ENCODE measurements around the gene SLC37A1.

Gene SLC37A1

DNA sequence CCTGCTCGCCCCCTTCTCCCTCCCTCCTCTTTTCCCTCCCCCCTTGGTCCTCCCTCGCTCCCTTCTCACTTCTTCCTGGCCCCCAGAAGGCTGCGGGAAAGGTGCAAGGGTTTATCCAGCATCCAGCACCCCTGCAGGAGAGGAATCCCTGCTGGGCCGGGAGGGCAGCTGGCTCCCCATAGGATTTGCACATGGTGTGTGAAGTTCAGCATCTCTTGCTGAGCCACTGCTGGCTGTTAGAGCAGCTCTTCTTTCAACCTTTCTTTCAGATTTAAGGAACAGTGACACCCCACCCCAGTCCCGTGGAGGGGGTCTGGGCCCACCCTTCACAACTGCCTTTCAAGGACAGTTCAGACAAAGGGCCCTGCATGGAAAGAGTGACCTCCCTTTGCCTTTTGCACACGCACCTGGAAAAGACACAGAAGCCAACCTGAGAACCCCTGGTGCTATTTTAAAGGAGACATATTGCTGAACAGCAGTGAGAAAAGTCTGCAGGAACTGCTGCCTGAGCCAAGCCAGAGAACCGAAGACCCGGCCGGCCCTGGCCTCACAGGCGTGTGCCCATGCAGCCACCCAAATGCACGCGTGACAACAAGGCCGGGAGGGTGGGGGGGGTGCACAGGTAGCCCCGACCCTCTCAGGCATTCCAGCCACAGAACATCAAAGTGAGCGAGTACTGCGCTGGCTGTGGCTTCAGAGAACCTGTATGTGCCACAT, 66.6 kb downstream of the SLC37A1 start:
- no peak for DNase-seq

DNA sequence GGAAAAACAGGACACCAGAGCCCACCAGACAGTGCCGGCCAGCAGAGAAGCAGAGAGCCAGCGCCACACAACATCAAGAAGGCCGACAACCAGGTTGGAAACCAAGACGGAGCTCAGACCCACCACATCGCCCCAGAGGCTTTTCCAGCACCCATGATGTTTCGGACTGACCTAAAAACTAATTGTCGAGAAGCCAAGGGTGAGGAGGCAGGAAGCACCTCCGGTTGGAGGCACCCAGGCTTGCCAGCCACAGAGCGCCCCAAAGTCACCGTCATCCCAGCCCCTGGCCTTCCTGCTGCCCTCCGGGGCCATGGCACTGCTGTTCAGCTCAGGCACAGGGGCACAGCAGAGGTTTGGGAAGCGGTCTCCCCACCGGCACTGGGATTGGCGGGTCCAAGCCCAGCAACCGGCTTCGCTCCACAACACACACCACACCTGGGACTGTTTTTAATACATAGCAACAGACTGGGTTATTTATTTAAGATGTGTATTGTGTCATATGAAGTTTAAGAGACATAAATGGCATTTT, 67.2 kb downstream of the SLC37A1 start:
- DNase-seq = no peak

DNA sequence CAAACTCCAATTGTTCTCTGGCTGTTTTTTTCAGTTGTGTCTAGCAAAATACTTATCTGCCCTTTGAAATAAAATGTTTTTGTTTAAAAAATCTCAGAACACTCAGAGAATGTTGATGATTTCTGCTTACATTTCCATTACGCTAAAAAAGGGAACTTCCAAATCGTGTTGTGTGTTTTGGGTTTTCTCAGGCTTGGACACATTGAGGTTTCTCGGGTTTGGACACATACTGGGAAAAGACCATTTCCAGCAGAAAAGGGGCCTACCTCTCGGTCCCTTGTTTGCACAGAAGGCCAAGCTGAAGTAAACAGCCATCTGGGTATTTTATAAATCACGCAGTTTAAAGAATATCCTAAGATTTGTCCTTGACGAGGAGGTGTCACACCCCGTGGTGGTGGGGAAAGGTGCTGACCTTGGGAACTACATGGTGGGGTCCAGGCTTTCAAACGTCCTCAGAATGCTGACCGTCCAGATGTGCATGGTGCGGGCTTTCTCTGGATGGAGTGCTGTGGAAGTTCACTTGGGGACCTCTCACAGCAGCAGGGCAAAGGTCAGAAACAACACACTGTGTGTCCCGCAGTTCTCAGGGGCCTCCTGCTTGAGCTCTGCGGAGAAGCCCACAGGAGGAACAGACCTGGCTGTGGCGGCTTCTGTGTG, 67.8 kb downstream of the SLC37A1 start:
- DNase-seq = no peak

DNA sequence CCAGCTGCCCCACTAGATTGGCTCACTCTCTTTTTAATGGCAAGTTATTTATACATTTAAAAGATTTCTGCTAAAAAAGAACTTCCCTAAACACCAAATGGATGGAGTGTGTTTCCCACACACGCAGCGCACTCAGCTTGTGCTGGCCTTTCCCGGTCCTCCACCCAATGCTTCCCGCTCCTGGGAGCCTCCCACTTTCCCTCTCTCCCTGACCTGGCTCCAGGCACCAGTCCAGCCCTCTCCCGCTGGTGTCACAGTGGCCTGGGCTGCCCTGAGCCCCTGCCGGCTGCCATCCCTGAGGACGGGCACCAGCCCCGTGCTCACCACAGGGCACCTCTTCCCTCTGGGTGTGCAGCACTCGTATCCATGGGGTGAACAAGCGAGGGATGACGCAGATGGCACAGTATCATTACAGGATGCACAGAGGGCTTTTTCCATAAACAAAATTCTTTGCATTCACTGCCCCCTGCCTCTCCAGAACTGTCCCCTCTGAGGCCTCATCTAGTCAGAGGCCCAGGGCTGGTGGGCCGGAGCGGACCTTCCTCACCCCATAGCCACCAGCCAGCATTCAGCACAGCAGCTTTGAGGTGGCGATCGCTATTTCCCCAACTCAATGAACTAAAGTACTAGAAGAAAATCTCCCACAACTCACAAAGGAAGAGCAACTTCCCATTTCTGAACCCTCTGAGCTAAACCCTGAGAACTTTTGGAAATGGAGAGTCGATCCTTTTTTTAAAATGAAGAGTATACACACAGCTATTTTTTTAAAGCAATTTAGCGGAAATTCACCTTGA, 68.5 kb downstream of the SLC37A1 start:
- DNase-seq = no peak

DNA sequence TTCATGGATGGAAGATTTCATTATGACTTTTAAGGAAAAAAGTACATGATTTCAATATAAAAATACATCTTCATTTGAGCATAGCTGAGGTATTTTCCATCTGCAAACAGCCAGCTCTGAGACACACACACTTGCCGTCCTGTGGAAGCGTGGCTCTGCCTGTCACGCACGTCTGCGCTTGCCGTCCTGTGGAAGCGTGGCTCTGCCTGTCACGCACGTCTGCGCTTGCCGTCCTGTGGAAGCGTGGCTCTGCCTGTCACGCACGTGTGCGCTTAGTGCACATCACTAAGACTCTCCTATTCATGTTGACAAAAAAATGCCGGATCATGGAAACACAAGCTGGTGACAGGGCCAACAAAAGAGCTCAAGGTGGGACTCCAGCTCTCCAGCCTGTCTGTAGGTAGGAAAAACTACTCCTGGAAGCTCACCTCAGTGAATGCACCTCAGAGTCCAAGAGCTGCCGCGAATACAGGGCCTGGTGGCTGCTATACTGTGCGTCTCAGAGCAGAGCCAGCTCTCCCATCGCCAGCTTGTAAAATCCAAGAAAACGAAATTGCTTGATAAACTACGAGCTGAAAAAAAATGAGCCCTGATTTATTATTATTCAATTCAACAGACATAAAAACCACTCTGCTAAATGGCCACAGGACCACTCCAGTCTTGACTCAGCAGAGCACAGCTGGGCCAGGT, 69.3 kb downstream of the SLC37A1 start:
- DNase-seq = no peak

DNA sequence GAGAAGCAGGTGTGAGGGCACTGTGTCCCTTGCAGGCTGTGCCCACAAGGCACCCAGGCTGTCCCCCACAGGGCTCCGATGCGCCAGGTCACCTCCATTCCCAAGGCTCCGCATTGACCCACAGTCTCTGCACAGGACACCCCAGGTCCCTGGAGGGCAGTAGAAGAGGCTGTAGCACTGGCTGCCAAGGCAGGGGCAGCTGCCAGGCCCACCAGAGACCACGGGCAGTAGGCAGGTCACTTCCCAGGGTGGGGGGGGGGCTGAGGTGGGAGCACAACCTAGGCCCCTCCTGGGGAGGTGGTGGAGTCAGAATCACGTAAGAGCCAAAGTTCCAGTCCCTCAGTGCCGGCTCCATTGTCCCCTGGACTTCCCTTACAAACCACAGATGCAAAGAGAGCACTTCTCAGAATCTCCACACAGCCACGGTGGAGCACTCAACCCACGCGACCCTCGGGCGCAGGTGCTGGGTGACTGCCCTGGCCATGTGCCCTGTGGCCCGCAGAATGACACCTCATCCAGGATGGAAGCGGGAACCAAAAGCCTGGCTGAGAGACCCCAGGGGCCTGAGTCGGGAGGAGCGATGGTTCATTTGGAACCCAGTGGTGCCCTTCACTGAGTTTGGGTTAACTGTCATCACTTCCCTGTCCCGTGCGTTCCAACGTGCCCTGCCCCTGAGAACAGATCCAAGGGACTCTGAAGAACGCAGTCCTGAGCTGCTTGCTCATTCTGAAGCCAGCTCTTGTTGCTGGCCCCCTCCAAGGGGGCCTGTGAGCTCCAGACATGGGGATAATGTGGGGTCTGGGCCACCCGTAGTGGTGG, 70.0 kb downstream of the SLC37A1 start:
- DNase-seq = no peak

DNA sequence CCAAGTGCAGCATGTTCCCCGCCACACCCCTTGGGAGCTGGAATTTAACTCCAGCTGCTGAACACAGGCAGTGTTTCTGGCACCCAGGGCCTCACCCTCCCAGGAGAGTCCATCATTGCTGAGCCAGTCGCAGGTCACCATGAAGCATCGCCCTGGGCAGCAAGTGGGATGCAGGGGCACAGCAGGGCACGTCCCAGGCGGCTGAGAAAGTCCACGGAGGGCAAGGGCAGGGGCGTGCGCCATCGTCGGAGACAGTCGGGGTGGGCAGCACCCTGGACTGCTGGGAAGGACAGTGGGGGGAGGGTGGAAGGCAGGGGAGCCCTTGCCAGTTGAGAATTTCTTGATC, 70.6 kb downstream of the SLC37A1 start:
- DNase-seq = no peak

DNA sequence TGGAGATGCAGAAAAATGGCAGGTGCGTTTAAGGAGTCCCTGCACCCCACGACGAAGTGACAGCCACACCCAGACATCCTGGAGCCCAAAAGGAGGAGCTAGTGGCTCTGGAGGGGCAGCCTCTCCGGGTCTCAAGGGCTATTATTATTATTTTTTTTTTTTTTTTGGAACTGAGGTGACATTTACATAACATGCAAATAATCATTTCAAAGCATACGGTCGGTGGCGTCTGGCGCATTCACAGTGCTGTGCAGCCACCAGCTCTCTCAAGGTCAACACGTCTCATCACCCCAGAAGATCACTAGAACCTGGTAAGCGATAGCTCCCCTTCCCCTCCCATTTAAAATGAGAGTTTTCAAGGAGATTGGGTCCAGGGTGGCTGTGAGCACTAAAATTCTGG, 72.2 kb downstream of the SLC37A1 start:
- DNase-seq = no peak

DNA sequence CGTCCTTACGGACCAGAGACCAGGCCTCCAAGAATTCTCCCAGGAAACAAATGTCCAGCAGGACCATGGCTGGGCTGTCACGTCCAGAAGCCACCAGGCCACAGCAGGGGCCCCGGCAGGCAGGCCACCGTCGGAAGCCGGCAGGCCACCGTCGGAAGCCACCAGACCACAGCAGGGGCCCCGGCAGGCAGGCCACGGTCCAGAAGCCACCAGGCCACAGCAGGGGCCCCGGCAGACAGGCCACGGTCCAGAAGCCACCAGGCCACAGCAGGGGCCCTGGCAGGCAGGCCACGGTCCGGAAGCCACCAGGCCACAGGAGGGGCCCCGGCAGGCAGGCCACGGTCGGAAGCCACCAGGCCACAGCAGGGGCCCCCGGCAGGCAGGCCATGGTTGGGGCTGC, 72.8 kb downstream of the SLC37A1 start:
- no peak for DNase-seq

DNA sequence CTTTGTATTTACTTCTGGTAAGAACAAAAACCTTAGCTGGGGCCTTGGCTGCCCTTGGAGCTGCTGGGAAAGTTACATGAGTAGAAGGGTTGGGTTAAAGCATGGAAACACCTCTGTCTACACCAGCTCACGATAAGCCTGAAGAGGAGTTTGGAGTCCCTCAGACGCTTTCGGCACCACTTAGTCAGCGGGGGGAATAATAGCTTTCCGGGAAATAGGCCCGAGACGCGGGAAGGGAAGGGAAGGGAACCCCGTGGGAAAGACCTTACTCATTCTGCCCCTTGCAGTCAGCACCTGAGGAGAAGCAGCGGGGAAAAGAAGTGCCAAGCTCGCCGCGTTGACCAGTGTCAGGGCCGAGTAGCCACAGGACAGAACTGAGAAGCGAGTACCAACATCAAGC, 73.4 kb downstream of the SLC37A1 start:
- peak; percentile 36 for DNase-seq

DNA sequence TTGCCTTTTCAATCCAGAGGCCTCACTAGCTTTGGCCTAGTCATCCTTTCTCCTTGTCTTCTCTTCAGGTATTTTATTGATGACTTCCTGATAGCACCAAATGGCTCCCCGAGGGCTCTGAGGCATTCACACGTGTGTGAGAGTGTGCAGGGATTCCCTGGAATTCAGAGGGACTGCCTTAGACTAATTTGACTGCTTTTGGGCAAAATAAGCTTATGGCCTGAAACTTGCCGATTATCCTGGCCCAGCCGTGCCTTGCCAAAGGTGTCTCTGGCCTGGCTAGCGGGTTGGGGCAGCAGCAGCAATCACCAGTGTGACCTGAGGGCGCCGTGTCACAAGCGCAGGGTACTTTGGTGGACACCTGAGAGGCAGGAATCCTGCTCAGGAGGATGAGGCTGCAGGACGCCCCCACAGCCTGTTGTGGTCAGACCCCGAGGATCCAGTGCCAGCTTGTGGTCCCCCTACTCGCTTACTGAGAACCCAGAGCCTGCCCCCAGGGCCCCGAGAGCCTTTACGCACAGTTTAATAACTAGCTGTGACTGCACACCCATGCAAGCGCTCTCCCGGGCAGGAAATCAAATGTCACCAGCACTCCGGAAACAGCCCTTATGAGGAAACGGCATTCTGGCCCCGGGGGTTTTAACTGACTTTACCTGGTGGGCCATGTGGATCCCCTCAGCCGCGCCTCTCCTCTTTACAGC, 76.9 kb downstream of the SLC37A1 start:
- DNase-seq = peak; percentile 50

DNA sequence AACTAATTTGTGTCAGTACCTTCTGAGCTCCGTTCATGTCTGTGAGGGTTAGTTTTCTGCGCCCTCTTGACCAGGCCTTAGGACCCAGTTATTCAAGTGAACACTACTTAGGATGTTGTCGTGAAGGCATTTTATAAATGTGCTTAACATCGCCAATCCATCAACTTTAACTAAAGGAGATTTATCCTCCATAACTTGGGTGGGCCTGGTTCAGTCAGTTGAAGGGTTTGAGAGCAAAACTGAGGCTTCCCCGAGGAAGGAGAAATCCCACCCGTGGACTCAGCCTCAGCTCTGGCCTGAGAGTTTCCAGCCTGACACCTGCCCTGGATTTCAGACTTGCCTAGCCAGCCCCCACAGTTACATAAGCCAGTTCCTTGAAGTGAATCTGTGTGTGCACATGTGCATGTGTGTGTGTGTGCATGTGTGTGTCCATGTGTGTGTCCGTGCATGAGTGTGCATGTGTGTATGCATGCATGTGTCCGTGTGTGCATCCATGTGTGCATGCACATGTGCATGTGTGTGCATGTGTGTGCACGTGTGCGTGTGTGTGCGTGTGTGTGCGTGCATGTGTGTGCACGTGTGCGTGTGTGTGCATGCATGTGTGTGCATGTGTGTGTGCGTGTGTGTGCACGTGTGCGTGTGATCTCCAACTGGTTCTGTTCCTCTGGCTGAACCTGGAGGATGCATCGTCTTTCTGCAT, 77.7 kb downstream of the SLC37A1 start:
- DNase-seq = peak; percentile 30

DNA sequence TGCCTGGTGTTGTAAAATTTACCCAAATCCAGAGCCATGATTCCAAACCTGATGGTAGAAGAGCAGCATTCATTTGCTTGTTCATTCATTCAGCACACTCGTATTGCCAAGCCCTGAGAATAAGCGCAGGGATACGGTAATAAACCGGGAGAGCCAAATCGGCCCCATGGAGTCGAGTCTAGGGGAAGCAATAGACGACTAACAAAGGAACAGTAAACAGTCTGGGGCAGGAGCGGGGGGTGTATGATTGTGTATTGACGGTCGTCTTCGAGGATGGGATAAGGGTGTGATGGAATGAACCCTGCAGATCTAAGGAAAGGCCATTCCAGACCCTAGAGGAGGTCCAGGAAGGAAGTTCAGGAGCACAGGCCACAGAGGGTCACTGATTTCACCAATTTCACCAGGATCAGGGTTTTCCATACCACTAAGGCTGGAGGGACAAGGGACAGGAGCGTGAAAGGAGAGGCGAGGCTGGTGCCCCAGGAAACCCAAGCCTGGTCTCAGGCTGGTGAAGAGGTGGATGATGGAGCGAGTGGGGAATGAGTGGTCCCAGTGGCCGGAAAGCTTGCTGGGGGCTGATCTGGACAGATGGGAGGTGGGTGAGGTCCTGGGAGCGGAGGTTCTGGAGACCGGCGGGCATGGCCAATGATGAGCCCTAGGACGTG, 78.6 kb downstream of the SLC37A1 start:
- peak; percentile 41 for DNase-seq

DNA sequence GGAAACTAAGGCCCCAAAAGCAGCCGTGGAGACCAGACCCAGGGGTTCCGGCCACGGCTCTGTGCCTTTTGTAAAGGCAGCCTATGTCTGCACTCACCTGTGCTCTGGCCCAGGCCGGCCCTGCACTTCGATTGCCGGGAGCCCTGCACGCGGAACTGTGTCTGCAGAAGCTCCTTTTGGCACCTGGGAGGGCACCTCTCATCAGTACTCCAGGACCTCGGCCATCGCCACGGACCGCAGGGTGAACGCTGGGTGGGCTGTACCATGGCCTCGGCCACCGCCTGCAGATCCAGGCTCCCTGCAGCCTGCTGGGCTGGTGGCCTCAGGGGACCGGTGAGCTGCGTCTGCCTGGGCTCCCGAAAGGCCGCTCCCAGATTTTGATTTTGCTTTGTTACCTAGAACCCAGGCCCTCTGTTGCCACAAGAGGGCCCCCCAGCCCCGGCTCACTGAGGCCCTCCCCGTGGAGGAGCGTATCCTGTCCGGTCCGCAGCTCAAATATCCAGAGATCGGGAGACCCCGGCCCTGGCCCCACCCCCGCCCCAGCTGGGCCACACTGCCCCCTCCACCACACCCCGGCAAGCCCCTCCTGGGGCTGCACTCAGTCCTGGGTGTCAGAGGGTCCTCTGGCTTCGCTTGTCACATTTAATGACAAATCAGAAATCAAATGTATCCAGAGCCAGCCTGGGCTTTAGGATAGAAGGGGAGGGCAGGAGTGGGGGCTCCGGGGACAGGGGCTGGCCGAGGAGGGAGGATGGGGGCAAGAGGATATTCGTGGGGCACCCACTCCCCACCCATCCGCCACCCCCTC, 79.6 kb downstream of the SLC37A1 start:
- peak; percentile 81 for DNase-seq

DNA sequence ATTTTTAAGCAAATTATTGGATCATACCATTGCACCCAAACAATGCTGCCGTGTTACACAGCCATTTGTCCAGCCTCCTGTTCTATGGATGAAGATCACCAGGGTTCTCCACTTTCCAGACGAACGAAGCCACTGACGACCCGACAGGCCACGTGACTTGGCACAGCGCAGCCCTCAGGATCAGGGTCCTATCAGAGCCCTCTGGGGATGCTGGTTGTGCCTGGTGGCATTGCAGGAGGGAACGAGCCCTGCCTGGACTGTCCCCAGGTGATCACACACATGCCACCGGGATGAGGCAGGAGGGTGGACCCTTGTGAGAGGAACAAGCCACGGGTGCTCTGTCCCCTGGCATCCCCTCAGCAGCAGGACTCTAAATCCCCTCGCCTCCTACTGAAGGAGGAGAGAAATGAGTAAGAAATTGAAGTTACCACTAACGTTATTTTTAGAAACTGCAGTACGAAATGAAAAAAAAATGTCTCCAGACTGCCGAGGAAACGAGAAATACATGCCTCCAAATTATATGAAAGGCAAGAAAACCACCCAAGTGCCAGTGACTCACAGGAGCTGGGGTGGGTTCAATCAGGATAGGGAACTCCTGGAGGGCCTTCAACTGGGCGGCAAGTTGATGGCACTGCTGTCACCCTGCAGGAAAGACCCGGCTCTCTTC, 81.1 kb downstream of the SLC37A1 start:
- peak; percentile 45 for DNase-seq

DNA sequence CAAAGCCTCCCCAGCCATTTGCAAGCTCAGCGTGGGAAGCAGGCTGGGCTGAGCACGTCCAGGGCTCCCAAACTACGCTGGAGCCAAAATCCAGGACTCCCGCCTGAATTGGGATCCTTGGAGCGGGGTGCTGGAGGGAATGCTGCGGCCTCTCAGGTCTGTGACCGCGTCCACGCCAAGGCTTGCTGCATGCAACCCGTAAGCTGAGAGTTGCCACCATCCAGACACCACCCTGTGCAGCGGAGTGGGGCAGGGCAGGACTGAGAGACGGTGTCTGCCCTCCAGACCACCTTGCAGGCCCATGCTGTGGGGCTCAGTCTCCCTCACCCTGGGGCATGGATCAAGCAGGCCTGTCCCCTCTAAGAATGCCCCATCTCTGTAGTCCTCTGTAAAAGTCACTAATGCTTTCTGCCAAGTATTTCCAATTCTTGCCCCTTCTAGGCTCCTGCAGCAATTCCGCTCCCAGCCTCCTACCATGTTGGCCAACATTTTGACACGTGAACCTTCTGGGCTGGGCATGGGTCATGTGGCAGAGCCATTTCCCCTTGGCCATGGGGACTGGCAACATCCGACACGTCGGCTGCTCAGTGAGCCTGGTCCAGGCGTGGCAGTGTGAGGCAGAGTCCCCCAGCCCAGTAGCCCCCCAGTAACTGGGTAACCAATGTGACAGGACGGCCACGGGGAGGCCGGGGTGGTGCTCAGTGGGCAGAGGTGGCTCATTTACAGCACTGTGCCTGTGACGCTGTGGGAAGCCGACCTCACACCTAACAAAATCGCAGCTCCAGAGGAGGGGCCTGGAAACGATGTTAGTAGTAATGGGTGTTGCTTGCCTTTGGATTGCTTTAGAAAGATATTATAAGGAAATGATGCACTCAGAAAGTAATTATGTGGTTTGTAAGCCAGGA, 81.9 kb downstream of the SLC37A1 start:
- DNase-seq = peak; percentile 39

DNA sequence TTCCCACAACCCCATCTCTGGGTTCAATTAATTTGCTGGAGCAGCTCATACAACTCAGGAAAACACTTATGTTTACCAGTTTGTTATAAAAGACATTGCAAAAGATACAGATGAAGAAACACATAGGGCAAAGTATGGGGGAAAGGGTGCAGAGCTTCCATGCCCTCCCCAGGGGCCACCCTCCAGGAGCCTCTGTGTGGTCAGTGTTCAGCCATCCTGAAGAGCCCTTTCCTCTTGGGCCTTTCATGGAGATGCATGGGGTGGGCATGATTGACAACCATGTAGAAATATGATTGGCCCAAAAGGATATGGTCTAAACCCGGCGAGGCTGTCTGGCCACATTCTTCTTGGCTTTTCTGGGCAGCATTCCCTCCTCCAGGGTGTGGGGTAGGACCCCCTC, 83.0 kb downstream of the SLC37A1 start:
- peak; percentile 17 for DNase-seq

Measured in activated CD8-positive, alpha-beta memory T cell treated with anti-CD3 and anti-CD28 coated beads, Interleukin-2, amount 50 U/mL, for 48 hours (primary cell).